ENCODE measurements around the gene LRFN2. TPM values are rescaled to one million over a fixed set of nuclear protein-coding genes. Genes with fewer than 3 reads are reported as not detected.

The LRFN2 gene
- polyA plus RNA-seq, 1 donor from 2014 or later: 14.8 TPM

DNA sequence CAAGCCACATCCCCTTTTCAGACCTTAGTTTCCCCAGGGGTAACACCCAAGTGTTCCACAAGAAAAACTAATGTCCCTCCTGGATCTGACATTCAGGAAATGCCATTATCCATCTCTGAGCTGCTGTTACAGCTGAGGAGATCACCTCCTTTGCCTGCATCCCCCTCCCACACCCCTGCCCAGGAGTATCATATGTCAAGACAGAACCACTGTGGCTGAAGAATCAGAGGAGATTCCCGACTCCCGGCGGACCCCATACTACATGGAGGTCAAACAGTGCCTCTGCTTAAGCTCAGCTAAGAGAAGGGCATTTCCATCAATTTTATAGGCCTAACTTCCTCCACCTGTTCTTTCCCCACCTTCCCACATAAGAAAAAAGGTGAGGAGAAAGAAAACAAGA is 36.8 kb upstream of the LRFN2 start:
- Histone ChIP-seq H3K4me3 (ENCODE audit: low read length) (no peak overlapping the region), H3K27me3 (ENCODE audit: insufficient read depth, low read depth, low read length) (no peaks in the 10 kb centered on the region), H3K9me3 (ENCODE audit: low read length) (no peaks in the 10 kb centered on the region), H3F3A (ENCODE audit: insufficient read depth, low read length, poor library complexity, severe bottlenecking) (no peaks in the 10 kb centered on the region), H3K79me2 (replicated peaks; ENCODE audit: insufficient read depth, low read length) (no peaks in the 10 kb centered on the region), H4K20me1 (ENCODE audit: insufficient read depth) (no peaks in the 10 kb centered on the region), H3K9me2 (ENCODE audit: insufficient read depth, low read length) (no peaks in the 10 kb centered on the region), H3K4me2 (ENCODE audit: low read length) (no peak overlapping the region), H3K27ac (ENCODE audit: low read length) (no peak overlapping the region), H3K9ac (ENCODE audit: low read length) (no peak overlapping the region), H2AFZ (ENCODE audit: low read depth, low read length) (no peak overlapping the region), H3K36me3 (ENCODE audit: insufficient read depth, low read length) (no peaks in the 10 kb centered on the region)
- TF ChIP-seq EZH2 (IDR thresholded peaks at IDR 0.05; ENCODE audit: borderline replicate concordance, insufficient read depth, low read length, poor library complexity, severe bottlenecking): no peak

DNA sequence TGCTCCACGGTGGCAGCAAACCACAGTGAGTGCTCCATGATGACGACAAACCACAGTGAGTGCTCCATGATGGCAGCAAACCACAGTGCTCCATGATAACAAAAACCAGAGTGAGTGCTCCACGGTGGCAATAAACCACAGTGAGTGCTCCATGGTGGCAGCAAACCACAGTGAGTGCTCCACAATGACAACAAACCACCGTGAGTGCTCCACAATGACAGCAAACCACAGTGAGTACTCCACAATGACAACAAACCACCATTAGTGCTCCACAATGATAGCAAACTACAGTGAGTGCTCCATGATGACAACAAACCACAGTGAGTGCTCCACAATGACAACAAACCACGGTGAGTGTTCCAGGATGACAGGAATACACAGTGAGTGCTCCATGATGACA is 36.0 kb upstream of the LRFN2 start:
- Histone ChIP-seq H3K27ac (ENCODE audit: low read length) (no peak overlapping the region), H4K20me1 (ENCODE audit: insufficient read depth) (no peaks in the 10 kb centered on the region), H3K4me3 (ENCODE audit: low read length) (no peak overlapping the region), H3K79me2 (replicated peaks; ENCODE audit: insufficient read depth, low read length) (no peaks in the 10 kb centered on the region), H3K36me3 (ENCODE audit: insufficient read depth, low read length) (no peaks in the 10 kb centered on the region), H2AFZ (ENCODE audit: low read depth, low read length) (no peak overlapping the region), H3K4me2 (ENCODE audit: low read length) (no peak overlapping the region), H3K9ac (ENCODE audit: low read length) (no peak overlapping the region), H3K27me3 (ENCODE audit: insufficient read depth, low read depth, low read length) (no peaks in the 10 kb centered on the region), H3K9me2 (ENCODE audit: insufficient read depth, low read length) (no peaks in the 10 kb centered on the region), H3K9me3 (ENCODE audit: low read length) (no peaks in the 10 kb centered on the region), H3F3A (ENCODE audit: insufficient read depth, low read length, poor library complexity, severe bottlenecking) (no peaks in the 10 kb centered on the region)
- TF ChIP-seq, protein P1, sequence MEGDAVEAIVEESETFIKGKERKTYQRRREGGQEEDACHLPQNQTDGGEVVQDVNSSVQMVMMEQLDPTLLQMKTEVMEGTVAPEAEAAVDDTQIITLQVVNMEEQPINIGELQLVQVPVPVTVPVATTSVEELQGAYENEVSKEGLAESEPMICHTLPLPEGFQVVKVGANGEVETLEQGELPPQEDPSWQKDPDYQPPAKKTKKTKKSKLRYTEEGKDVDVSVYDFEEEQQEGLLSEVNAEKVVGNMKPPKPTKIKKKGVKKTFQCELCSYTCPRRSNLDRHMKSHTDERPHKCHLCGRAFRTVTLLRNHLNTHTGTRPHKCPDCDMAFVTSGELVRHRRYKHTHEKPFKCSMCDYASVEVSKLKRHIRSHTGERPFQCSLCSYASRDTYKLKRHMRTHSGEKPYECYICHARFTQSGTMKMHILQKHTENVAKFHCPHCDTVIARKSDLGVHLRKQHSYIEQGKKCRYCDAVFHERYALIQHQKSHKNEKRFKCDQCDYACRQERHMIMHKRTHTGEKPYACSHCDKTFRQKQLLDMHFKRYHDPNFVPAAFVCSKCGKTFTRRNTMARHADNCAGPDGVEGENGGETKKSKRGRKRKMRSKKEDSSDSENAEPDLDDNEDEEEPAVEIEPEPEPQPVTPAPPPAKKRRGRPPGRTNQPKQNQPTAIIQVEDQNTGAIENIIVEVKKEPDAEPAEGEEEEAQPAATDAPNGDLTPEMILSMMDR (IDR thresholded peaks at IDR 0.05; ENCODE audit: poor library complexity, severe bottlenecking): no peak
- TF ChIP-seq, protein P2, sequence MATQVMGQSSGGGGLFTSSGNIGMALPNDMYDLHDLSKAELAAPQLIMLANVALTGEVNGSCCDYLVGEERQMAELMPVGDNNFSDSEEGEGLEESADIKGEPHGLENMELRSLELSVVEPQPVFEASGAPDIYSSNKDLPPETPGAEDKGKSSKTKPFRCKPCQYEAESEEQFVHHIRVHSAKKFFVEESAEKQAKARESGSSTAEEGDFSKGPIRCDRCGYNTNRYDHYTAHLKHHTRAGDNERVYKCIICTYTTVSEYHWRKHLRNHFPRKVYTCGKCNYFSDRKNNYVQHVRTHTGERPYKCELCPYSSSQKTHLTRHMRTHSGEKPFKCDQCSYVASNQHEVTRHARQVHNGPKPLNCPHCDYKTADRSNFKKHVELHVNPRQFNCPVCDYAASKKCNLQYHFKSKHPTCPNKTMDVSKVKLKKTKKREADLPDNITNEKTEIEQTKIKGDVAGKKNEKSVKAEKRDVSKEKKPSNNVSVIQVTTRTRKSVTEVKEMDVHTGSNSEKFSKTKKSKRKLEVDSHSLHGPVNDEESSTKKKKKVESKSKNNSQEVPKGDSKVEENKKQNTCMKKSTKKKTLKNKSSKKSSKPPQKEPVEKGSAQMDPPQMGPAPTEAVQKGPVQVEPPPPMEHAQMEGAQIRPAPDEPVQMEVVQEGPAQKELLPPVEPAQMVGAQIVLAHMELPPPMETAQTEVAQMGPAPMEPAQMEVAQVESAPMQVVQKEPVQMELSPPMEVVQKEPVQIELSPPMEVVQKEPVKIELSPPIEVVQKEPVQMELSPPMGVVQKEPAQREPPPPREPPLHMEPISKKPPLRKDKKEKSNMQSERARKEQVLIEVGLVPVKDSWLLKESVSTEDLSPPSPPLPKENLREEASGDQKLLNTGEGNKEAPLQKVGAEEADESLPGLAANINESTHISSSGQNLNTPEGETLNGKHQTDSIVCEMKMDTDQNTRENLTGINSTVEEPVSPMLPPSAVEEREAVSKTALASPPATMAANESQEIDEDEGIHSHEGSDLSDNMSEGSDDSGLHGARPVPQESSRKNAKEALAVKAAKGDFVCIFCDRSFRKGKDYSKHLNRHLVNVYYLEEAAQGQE (IDR thresholded peaks at IDR 0.05; ENCODE audit: borderline replicate concordance): no peak
- TF ChIP-seq EZH2 (IDR thresholded peaks at IDR 0.05; ENCODE audit: borderline replicate concordance, insufficient read depth, low read length, poor library complexity, severe bottlenecking): no peak

DNA sequence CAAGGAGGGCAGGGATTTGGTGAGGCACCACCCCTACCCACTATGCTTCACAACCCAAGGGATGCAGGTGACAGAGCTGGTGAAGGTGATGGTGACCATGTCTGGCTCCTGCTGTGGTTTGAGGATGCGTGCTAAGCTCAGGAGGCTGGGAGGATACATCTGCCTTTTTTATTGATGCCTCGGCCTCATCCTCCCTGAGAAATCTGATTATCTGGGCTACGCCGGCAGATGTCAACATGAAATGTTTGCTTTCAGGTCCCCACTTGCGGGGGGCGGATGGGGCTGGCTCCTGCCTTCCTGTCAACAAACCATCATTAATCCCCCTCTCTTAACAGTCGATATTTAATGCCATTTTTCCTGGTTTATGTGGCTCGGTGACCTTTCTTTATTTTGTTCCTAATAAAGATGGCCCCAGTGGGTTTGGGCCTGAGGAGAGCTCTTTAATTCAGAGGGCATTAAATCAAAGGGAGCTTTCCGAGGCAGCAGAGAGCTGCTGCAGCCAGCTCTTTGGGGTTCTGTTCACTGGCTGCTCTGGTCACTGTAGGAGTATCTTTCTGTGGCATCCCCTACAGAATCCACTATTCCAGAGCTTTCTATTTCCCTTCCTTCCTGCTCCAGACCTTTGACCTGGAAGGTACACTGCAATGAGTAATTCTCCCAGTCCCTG is 33.5 kb upstream of the LRFN2 start:
- H2AFZ ChIP-seq (ENCODE audit: low read depth, low read length): no peak overlapping the region
- H3F3A ChIP-seq (ENCODE audit: insufficient read depth, low read length, poor library complexity, severe bottlenecking): no peaks in the 10 kb centered on the region
- H3K9me3 ChIP-seq (ENCODE audit: low read length): no peaks in the 10 kb centered on the region
- H3K9ac ChIP-seq (ENCODE audit: low read length): no peak overlapping the region
- H3K4me3 ChIP-seq (ENCODE audit: low read length): no peak overlapping the region
- H3K36me3 ChIP-seq (ENCODE audit: insufficient read depth, low read length): no peaks in the 10 kb centered on the region
- no peak overlapping the region for H3K4me2 ChIP-seq (ENCODE audit: low read length)
- no peaks in the 10 kb centered on the region for H4K20me1 ChIP-seq (ENCODE audit: insufficient read depth)
- no peak for TF ChIP-seq EZH2 (IDR thresholded peaks at IDR 0.05; ENCODE audit: borderline replicate concordance, insufficient read depth, low read length, poor library complexity, severe bottlenecking)
- TF ChIP-seq SMC3 (conservative IDR thresholded peaks at IDR 0.05; ENCODE audit: poor library complexity): no peak
- TF ChIP-seq, protein P2 (IDR thresholded peaks at IDR 0.05; ENCODE audit: borderline replicate concordance): no peak
- TF ChIP-seq EP300 (conservative IDR thresholded peaks at IDR 0.05; ENCODE audit: poor library complexity, severe bottlenecking): no peak
- TF ChIP-seq, protein P1 (IDR thresholded peaks at IDR 0.05; ENCODE audit: poor library complexity, severe bottlenecking): no peak
- no peak for TF ChIP-seq TAF1 (IDR thresholded peaks at IDR 0.05; ENCODE audit: low read depth)
- TF ChIP-seq POLR2AphosphoS5 (IDR thresholded peaks at IDR 0.05): no peak
- no peak for TF ChIP-seq RAD21 (conservative IDR thresholded peaks at IDR 0.05)
- no peak for TF ChIP-seq MXI1 (conservative IDR thresholded peaks at IDR 0.05; ENCODE audit: poor library complexity, severe bottlenecking)
- H3K9me2 ChIP-seq (ENCODE audit: insufficient read depth, low read length): no peaks in the 10 kb centered on the region
- H3K79me2 ChIP-seq (replicated peaks; ENCODE audit: insufficient read depth, low read length): no peaks in the 10 kb centered on the region
- H3K27me3 ChIP-seq (ENCODE audit: insufficient read depth, low read depth, low read length): no peaks in the 10 kb centered on the region
- no peak overlapping the region for H3K27ac ChIP-seq (ENCODE audit: low read length)

Data from neural cell (in vitro differentiated cells).